IPS-18a (cell line): Measurements from ENCODE around the gene BMP6.

Experiments used
- H3K27ac ChIP-seq: one replicate; pipeline ENCODE4 v1.5.1; 2013; ENCODE audit warnings: low read length
- H3K27me3 ChIP-seq: one replicate; pipeline ENCODE4 v1.6.1; 2013; ENCODE audit warnings: mild to moderate bottlenecking, low read length; ENCODE audit not compliant: control insufficient read depth, insufficient read depth
- H3K36me3 ChIP-seq: one replicate; pipeline ENCODE4 v1.6.1; 2013; ENCODE audit warnings: low read depth, low read length; ENCODE audit not compliant: control insufficient read depth
- H3K4me1 ChIP-seq: one replicate; pipeline ENCODE4 v1.6.1; 2013; ENCODE audit warnings: low read depth, low read length; ENCODE audit not compliant: control insufficient read depth
- H3K4me3 ChIP-seq: one replicate; pipeline ENCODE4 v1.5.1; 2013; ENCODE audit warnings: low read length
- H3K9ac ChIP-seq: one replicate; pipeline ENCODE4 v1.6.1; 2013; ENCODE audit warnings: mild to moderate bottlenecking, low read length, moderate library complexity
- H3K9me3 ChIP-seq: one replicate; pipeline ENCODE4 v1.6.1; 2013; ENCODE audit warnings: low read depth, low read length; ENCODE audit not compliant: control insufficient read depth

Gene BMP6

DNA sequence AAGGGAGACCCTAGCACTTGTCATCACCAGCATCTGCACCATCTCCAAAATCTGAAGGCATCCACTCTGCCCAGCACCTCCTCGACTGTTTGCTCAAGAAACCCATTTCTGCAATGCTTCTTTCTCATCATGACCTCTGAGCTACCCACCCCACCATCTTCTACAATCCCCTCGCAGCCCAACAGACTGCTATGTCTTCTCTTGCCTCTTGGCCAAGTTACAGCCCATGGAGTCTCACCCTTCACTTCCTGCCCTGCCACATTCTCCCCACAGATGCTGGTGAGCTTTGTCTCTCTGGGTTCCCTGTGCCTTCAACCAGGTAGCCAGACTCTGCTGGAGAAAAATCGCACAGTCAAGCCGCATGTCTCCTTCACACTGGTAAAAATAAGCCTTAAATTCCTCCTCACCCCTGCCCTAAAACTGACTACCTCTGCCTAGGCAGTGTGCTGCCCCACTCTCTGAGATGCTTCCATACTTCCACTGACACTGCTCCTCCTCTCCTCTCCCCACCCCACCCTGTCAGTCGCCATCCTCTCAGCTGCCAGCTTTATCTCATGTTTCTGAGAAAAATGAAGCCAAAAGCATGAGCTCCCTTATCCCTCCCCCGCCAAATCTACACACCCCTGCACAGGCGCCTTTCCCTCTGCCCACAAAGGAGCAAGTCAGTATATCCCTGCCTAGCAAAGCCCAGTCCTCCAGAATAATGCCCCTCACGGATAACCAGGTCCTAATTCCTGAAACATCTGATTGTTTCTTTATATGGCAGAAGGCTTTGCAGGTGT lies 187.0 kb downstream of the BMP6 start:
- no peaks in the 10 kb centered on the region for H3K4me1 ChIP-seq

GRCh38 chr6:7914311-7914710 lies 188.4 kb downstream of the BMP6 start:
- H3K9ac ChIP-seq: no peak overlapping the region
- peaks cover 16% of the 10 kb centered on the region for H3K27me3 ChIP-seq
- no peak overlapping the region for H3K4me3 ChIP-seq
- no peaks in the 10 kb centered on the region for H3K9me3 ChIP-seq
- no peak overlapping the region for H3K27ac ChIP-seq
- no peaks in the 10 kb centered on the region for H3K4me1 ChIP-seq
- no peaks in the 10 kb centered on the region for H3K36me3 ChIP-seq

More for the DNA sequence above, 187.0 kb downstream of the BMP6 start:
- Histone ChIP-seq H3K9ac (no peak overlapping the region), H3K36me3 (no peaks in the 10 kb centered on the region), H3K9me3 (no peaks in the 10 kb centered on the region), H3K4me3 (no peak overlapping the region), H3K27me3 (peaks cover 16% of the 10 kb centered on the region), H3K27ac (no peak overlapping the region)

DNA sequence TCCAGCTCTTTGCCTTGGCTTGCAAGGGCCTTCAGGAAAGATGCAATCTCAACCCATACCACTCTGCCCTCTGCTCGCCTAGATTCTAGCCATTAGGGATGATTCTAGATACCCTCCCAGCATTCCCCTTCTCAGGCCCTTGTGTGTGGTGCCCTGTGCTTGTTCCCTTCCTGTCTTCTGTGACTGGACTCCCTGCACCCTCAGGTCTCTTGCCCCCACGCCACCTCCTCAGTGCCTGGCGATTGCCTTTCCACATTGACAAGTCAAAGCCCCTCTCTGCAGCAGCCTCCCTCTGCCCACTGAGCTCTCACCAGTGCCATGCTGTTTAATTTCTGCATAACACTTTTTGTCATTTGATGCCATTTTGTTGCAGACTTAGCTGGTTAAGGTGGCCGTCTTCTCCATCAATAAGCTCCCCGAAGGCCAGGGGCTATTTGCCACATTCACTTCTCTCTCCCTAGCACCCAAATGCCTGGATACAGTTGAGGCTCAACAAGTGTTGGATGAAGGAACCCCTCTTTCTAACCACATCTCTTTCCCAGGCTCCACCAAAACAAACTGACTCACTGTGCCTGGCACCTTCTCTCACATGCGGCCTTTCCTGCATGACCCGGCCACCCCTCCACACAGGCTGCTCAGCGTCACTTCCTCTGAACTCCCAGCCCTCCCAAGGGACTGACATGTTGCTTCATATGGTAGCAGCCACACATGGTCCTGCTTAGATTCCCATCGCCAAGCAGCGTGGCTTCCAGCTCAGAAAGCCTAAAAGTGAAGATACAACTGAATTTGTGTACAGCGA lies 189.3 kb downstream of the BMP6 start:
- peaks cover 16% of the 10 kb centered on the region for H3K27me3 ChIP-seq
- H3K9me3 ChIP-seq: no peaks in the 10 kb centered on the region
- H3K27ac ChIP-seq: no peak overlapping the region
- no peaks in the 10 kb centered on the region for H3K4me1 ChIP-seq
- H3K9ac ChIP-seq: no peak overlapping the region
- no peak overlapping the region for H3K4me3 ChIP-seq
- H3K36me3 ChIP-seq: no peaks in the 10 kb centered on the region

- H3K4me3 ChIP-seq: no peak overlapping the region
- no peak overlapping the region for H3K9ac ChIP-seq
- no peaks in the 10 kb centered on the region for H3K36me3 ChIP-seq
- H3K27me3 ChIP-seq: peaks cover 6% of the 10 kb centered on the region
- no peak overlapping the region for H3K27ac ChIP-seq
- no peaks in the 10 kb centered on the region for H3K9me3 ChIP-seq
- no peaks in the 10 kb centered on the region for H3K4me1 ChIP-seq
Measured at GRCh38 chr6:7916959-7917358, 191.1 kb downstream of the BMP6 start.

GRCh38 chr6:7917729-7918128 lies 191.8 kb downstream of the BMP6 start:
- no peak overlapping the region for H3K9ac ChIP-seq
- no peaks in the 10 kb centered on the region for H3K27me3 ChIP-seq
- H3K4me3 ChIP-seq: no peak overlapping the region
- H3K27ac ChIP-seq: no peak overlapping the region
- no peaks in the 10 kb centered on the region for H3K4me1 ChIP-seq
- no peaks in the 10 kb centered on the region for H3K36me3 ChIP-seq
- no peaks in the 10 kb centered on the region for H3K9me3 ChIP-seq

- no peak overlapping the region for H3K27ac ChIP-seq
- H3K27me3 ChIP-seq: no peaks in the 10 kb centered on the region
- H3K4me1 ChIP-seq: no peaks in the 10 kb centered on the region
- H3K36me3 ChIP-seq: no peaks in the 10 kb centered on the region
- H3K9ac ChIP-seq: no peak overlapping the region
- no peak overlapping the region for H3K4me3 ChIP-seq
- H3K9me3 ChIP-seq: no peaks in the 10 kb centered on the region
Measured at GRCh38 chr6:7918403-7918802, 192.5 kb downstream of the BMP6 start.

DNA sequence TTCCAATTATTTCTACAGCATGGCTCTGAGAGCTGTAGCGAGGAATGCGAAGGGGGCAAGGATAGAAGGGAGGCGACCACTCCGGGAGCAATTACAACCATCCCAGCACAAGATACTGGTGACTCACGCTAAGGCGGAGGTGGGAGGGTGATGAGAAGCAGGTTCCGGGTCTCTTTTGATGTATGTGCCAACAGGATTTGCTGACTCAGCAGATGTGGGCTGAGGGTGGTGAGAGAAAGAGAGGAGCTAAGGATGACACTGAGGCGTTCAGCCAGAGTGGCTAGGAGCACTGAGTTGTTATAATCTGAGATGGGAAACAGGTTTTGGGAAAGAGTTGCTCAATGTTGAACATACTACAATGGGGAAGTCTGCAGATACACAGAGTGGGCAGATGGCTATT lies 194.0 kb downstream of the BMP6 start:
- no peak overlapping the region for H3K27ac ChIP-seq
- no peak overlapping the region for H3K9ac ChIP-seq
- H3K9me3 ChIP-seq: peaks cover 2% of the 10 kb centered on the region
- H3K36me3 ChIP-seq: no peaks in the 10 kb centered on the region
- no peaks in the 10 kb centered on the region for H3K27me3 ChIP-seq
- no peak overlapping the region for H3K4me3 ChIP-seq
- H3K4me1 ChIP-seq: no peaks in the 10 kb centered on the region

- Histone ChIP-seq H3K27ac (no peak overlapping the region), H3K4me3 (no peak overlapping the region), H3K27me3 (no peaks in the 10 kb centered on the region), H3K9ac (no peak overlapping the region), H3K4me1 (no peaks in the 10 kb centered on the region), H3K36me3 (no peaks in the 10 kb centered on the region), H3K9me3 (peaks cover 6% of the 10 kb centered on the region)
Measured at GRCh38 chr6:7920425-7920824, 194.5 kb downstream of the BMP6 start.

DNA sequence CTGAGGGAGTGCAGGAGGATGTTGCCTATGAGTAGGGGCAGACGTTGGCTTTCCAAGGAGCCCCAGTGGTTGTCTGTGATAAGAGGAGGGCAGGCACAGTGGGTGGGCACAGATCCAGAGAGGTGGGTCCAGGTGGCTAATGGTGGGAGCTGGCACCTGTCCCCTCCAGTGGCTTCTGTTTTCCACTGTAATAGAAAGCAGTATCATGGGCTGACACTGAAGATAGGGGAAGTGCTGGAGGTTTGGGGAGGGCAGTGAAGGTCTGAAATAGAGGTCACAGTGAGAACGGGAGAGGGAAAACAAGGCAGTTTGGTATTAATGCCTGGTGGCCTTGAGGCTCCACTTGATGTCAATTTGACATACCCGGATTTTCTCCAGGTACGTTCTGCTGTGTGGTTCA lies 195.1 kb downstream of the BMP6 start:
- Histone ChIP-seq H3K9me3 (peaks cover 7% of the 10 kb centered on the region), H3K9ac (no peak overlapping the region), H3K36me3 (no peaks in the 10 kb centered on the region), H3K27ac (no peak overlapping the region), H3K4me3 (no peak overlapping the region), H3K4me1 (no peaks in the 10 kb centered on the region), H3K27me3 (no peaks in the 10 kb centered on the region)

- no peaks in the 10 kb centered on the region for H3K4me1 ChIP-seq
- peaks cover 7% of the 10 kb centered on the region for H3K9me3 ChIP-seq
- no peaks in the 10 kb centered on the region for H3K36me3 ChIP-seq
- no peak overlapping the region for H3K27ac ChIP-seq
- no peaks in the 10 kb centered on the region for H3K27me3 ChIP-seq
- no peak overlapping the region for H3K9ac ChIP-seq
- H3K4me3 ChIP-seq: no peak overlapping the region
Measured at GRCh38 chr6:7921632-7922092, 195.8 kb downstream of the BMP6 start.

- Histone ChIP-seq H3K4me3 (no peak overlapping the region), H3K9me3 (peaks cover 7% of the 10 kb centered on the region)
Measured at GRCh38 chr6:7922596-7922995, 196.7 kb downstream of the BMP6 start.

More at GRCh38 chr6:7922596-7922995, 196.7 kb downstream of the BMP6 start:
- Histone ChIP-seq H3K27me3 (no peaks in the 10 kb centered on the region), H3K27ac (no peak overlapping the region), H3K9ac (no peak overlapping the region), H3K4me1 (no peaks in the 10 kb centered on the region), H3K36me3 (no peaks in the 10 kb centered on the region)
